B cell (primary cell): Measurements from ENCODE around the gene FGFRL1. TPM values are rescaled to one million over a fixed set of nuclear protein-coding genes. Genes with fewer than 3 reads are reported as not detected.

Experiments
- ATAC-seq: fragments of 200-7000 bp; cut with Tn5 transposase; one replicate; pipeline ENCODE4 v1.10.0; 2021; ENCODE audit warnings: low read depth, mild to moderate bottlenecking, moderate number of reproducible peaks, moderate library complexity
- CTCF ChIA-PET: fragments of 350-600 bp; sonication (Branson Sonifier 250); formaldehyde crosslinking; loops from one replicate; lab custom pipeline; 2021; ENCODE audit warnings: antibody characterized with exemption, inconsistent platforms; lab: Charles Lee
- POLR2A ChIA-PET: fragments of 350-600 bp; sonication (Branson Sonifier 250); formaldehyde crosslinking; loops from one replicate; lab custom pipeline; 2021; ENCODE audit warnings: antibody characterized with exemption; lab: Charles Lee
- DNase-seq: peaks from one replicate; pipeline ENCODE4 v3.0.0; 2013
- H2AFZ ChIP-seq: 2 replicates; pipeline ENCODE4 v1.6.1; 2012; ENCODE audit warnings: mild to moderate bottlenecking, low read depth, low read length; ENCODE audit not compliant: insufficient read depth, poor library complexity, severe bottlenecking
- H3K27ac ChIP-seq, 2 donors: 1 replicate in 1 of 2; 2 replicates in 1 of 2; pipeline ENCODE4 v1.5.1; 2012 to 2013; ENCODE audit warnings: low read length in 2 of 2, mild to moderate bottlenecking in 2 of 2, moderate library complexity in 1 of 2
- H3K27me3 ChIP-seq, 4 experiments: fragments of 200-600 bp in 1 of 4; sonication (generic) in 1 of 4; replicated peaks in 1 of 4; 1 replicate in 2 of 4; 2 replicates in 2 of 4; pipeline versions ENCODE4 v1.6.1 to v1.7.0; 2013 to 2016; ENCODE audit warnings: low read length in 3 of 4, mild to moderate bottlenecking in 2 of 4, mixed read lengths in 1 of 4, moderate library complexity in 1 of 4; ENCODE audit not compliant: insufficient read depth in 4 of 4, control insufficient read depth in 3 of 4; ENCODE audit errors: control extremely low read depth in 1 of 4
- H3K36me3 ChIP-seq, 2 experiments: replicated peaks in 1 of 2; 1 replicate in 1 of 2; 2 replicates in 1 of 2; pipeline versions ENCODE4 v1.6.1 to v1.7.1; 2013; ENCODE audit warnings: low read length in 1 of 2; ENCODE audit not compliant: insufficient read depth in 2 of 2, control insufficient read depth in 1 of 2; ENCODE audit errors: control extremely low read depth in 1 of 2, extremely low read depth in 1 of 2
- H3K4me1 ChIP-seq, 2 donors: fragments of 200-600 bp in 1 of 2; sonication (generic) in 1 of 2; 1 replicate in 1 of 2; 2 replicates in 1 of 2; pipeline versions ENCODE4 v1.5.1 to v1.6.1; 2013 to 2017; ENCODE audit warnings: low read length in 2 of 2; ENCODE audit not compliant: control insufficient read depth in 2 of 2, insufficient read depth in 2 of 2
- H3K4me2 ChIP-seq: replicated peaks from 2 replicates; pipeline ENCODE3; 2012; ENCODE audit warnings: mild to moderate bottlenecking, low read depth, low read length; ENCODE audit not compliant: poor library complexity, severe bottlenecking
- H3K4me3 ChIP-seq, 5 experiments: fragments of 200-600 bp in 1 of 5; sonication (generic) in 1 of 5; 1 replicate in 3 of 5; 2 replicates in 2 of 5; pipeline versions ENCODE4 v1.5.1 to v1.7.0; 2011 to 2016; ENCODE audit warnings: low read length in 4 of 5, mild to moderate bottlenecking in 4 of 5, low read depth in 2 of 5, control low read depth in 1 of 5, moderate library complexity in 1 of 5; ENCODE audit not compliant: insufficient read depth in 1 of 5; ENCODE audit errors: control extremely low read depth in 1 of 5, extremely low read depth in 1 of 5
- H3K79me2 ChIP-seq: fragments of 200-600 bp; sonication (generic); one replicate; pipeline ENCODE4 v1.6.0; 2016; ENCODE audit warnings: low read length; ENCODE audit not compliant: control insufficient read depth, insufficient read depth
- H3K9ac ChIP-seq: fragments of 200-600 bp; sonication (generic); 2 replicates; pipeline ENCODE4 v1.6.1; 2017; ENCODE audit warnings: mild to moderate bottlenecking, low read length, moderate library complexity
- H3K9me3 ChIP-seq, 3 donors: one replicate each; pipeline versions ENCODE4 v1.6.1 to v1.7.1; 2013; ENCODE audit warnings: low read length in 2 of 3; ENCODE audit not compliant: control insufficient read depth in 2 of 3, insufficient read depth in 1 of 3; ENCODE audit errors: control extremely low read depth in 1 of 3
- H4K20me1 ChIP-seq: 2 replicates; pipeline ENCODE4 v1.6.0; 2012; ENCODE audit warnings: mild to moderate bottlenecking, low read length; ENCODE audit not compliant: insufficient read depth, control insufficient read depth, poor library complexity, severe bottlenecking
- H3K27ac Mint-ChIP-seq: one replicate; pipeline ENCODE4 v1.8.0; 2021; ENCODE audit warnings: mixed read lengths
- H3K27me3 Mint-ChIP-seq: one replicate; pipeline ENCODE4 v1.8.0; 2021; ENCODE audit warnings: mixed read lengths
- H3K4me1 Mint-ChIP-seq: one replicate; pipeline ENCODE4 v1.8.0; 2021; ENCODE audit warnings: mixed read lengths
- H3K4me3 Mint-ChIP-seq: one replicate; pipeline ENCODE4 v1.8.0; 2021; ENCODE audit warnings: mixed read lengths
- H3K9me3 Mint-ChIP-seq: one replicate; pipeline ENCODE4 v1.8.0; 2022; ENCODE audit warnings: mixed read lengths; ENCODE audit not compliant: insufficient read depth
- EZH2 ChIP-seq: IDR thresholded peaks from 2 replicates; pipeline ENCODE4 v1.6.1; 2012; ENCODE audit warnings: borderline replicate concordance, low read depth, mild to moderate bottlenecking, moderate library complexity, low read length; ENCODE audit not compliant: insufficient read depth, poor library complexity, severe bottlenecking
- WGBS: methylation state at CpG from one replicate; pipeline ENCODE4 v1.1.5; 2013; ENCODE audit warnings: missing lambda C conversion rate; ENCODE audit not compliant: insufficient coverage; 5-methylcytosine and 5-hydroxymethylcytosine counted together
- intact Hi-C: fragments of 100-400 bp; cut with micrococcal nuclease; formaldehyde crosslinking; loops from one replicate; pipeline ENCODE4 v1.10.0; 2022
- polyA plus RNA-seq: library from polyadenylated mRNA; depleted of rRNA; stranded (reverse); fragments of >200 nt; gene quantifications from 2 replicates; pipeline ENCODE4 v1.2.3, GENCODE V29; 2012
- total RNA-seq, 2 donors: library from RNA; stranded (reverse); fragments of 120-200 nt in 1 of 2; gene quantifications; 1 replicate in 1 of 2; 2 replicates in 1 of 2; pipeline versions ENCODE4 v1.2.3 to v1.2.4, GENCODE V29; 2013 to 2022
- TF ChIP-seq, protein P1 (sequence below): fragments of 200-600 bp; IDR thresholded peaks from one replicate; pipeline ENCODE4 v1.8.0; 2022; ENCODE audit warnings: antibody characterized with exemption, mild to moderate bottlenecking

Gene FGFRL1
- total and polyA plus RNA-seq, 2 donors (not counting 1 experiment from before 2014, with no cell fraction given): 24.1 to 28.9 TPM

DNA sequence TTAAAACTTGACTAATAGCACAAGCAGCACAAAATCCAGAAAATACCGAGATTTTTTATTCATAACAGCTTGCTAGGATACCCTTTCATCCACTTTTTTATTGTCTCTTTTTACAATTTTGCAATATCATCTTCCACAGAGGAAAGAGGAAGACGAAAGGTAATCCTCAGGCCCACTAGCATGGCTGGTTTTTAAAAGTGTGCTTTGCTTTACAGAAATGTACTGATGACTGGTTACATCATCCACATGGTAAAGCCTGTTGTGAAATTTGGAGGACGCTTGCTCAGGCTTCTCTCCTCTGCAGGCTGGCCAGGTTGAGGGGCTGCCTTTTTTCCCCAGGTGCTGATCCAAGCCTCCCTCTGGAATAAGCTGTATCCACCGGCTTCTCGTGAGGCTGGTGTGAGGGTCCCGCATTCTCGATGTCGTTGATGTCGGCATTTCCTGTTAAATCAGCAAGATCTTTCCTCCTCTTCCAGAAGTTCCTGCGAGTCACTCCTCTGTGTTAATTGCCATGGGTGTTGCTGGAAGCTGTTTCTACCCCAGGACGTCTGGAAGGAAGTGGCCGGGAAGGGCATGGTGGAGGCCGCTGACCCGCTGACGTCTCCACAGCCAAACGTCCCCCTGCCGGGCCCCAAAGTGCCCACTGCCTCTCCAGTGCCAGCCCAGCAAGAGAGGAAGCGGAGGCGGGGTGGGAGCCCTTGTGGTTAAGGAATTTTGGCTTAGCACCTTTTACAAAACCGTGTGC is 32.3 kb upstream of the FGFRL1 start:
- ATAC-seq (no peak), DNase-seq (no peak)
- H3K4me1 Mint-ChIP-seq: no peaks in the 10 kb centered on the region
- no peak for TF ChIP-seq EZH2
- TF ChIP-seq, protein P1, sequence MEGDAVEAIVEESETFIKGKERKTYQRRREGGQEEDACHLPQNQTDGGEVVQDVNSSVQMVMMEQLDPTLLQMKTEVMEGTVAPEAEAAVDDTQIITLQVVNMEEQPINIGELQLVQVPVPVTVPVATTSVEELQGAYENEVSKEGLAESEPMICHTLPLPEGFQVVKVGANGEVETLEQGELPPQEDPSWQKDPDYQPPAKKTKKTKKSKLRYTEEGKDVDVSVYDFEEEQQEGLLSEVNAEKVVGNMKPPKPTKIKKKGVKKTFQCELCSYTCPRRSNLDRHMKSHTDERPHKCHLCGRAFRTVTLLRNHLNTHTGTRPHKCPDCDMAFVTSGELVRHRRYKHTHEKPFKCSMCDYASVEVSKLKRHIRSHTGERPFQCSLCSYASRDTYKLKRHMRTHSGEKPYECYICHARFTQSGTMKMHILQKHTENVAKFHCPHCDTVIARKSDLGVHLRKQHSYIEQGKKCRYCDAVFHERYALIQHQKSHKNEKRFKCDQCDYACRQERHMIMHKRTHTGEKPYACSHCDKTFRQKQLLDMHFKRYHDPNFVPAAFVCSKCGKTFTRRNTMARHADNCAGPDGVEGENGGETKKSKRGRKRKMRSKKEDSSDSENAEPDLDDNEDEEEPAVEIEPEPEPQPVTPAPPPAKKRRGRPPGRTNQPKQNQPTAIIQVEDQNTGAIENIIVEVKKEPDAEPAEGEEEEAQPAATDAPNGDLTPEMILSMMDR: no peak
- no peak overlapping the region for H3K9ac ChIP-seq
- H4K20me1 ChIP-seq: peaks cover 2% of the 10 kb centered on the region
- no peaks in the 10 kb centered on the region for H3K27me3 ChIP-seq
- ChIA-PET CTCF (no interaction called here), POLR2A (no interaction called here)
- no peaks in the 10 kb centered on the region for H3K9me3 Mint-ChIP-seq
- no peak overlapping the region for H3K4me3 ChIP-seq
- H3K79me2 ChIP-seq: peaks cover 6% of the 10 kb centered on the region
- intact Hi-C loops: no loop called here
- H3K27ac Mint-ChIP-seq: no peak overlapping the region
- 70% methylated on average over 12 of the region's 20 CpGs for WGBS
- peaks cover 0 to 14% (median 0%) of the 10 kb centered on the region in 3 donors for H3K9me3 ChIP-seq
- no peaks in the 10 kb centered on the region for H3K36me3 ChIP-seq
- no peaks in the 10 kb centered on the region for H3K4me1 ChIP-seq
- no peak overlapping the region for H3K27ac ChIP-seq
- no peaks in the 10 kb centered on the region for H3K27me3 Mint-ChIP-seq
- no peak overlapping the region for H3K4me3 Mint-ChIP-seq
- no peak overlapping the region for H3K4me2 ChIP-seq
- H2AFZ ChIP-seq: no peak overlapping the region

DNA sequence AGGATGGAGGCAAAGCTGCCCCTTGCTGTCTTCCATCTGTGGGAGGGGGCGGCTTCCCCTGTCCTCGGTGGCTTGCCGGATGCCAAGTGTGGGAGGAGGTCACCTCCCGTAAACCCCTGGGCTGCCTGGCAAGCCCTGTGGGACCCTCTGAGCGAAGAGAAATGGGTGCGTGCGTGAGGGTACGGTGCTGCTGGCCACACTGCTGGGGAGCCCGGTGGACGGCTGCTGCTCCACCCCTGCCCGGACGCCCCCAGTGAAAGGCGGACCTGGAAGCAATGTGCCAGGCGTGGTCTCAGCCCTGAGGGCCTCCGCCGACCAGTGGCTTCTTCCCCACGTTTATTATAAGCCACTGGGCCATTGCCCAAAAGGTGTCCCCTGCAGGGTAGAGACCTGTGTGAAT is 29.1 kb upstream of the FGFRL1 start:
- ATAC-seq (no peak), DNase-seq (no peak)
- Histone ChIP-seq H3K4me2 (no peak overlapping the region), H3K9ac (no peak overlapping the region), H3K27me3 (no peaks in the 10 kb centered on the region), H3K4me3 (no peak overlapping the region), H3K27ac (no peak overlapping the region), H4K20me1 (peaks cover 2% of the 10 kb centered on the region), H3K9me3 (no peaks in the 10 kb centered on the region), H3K79me2 (peaks cover 12% of the 10 kb centered on the region), H3K36me3 (no peaks in the 10 kb centered on the region), H3K4me1 (peaks cover 18 to 19% of the 10 kb centered on the region in 2 donors), H2AFZ (no peak overlapping the region)
- Mint-ChIP-seq H3K4me1 (peaks cover 17% of the 10 kb centered on the region), H3K27ac (no peak overlapping the region), H3K4me3 (no peak overlapping the region), H3K27me3 (no peaks in the 10 kb centered on the region), H3K9me3 (no peaks in the 10 kb centered on the region)
- TF ChIP-seq EZH2: no peak
- TF ChIP-seq, protein P1: no peak
- WGBS: 92% methylated on average over 17 of the region's 17 CpGs
- POLR2A ChIA-PET: no interaction called here
- intact Hi-C loops: loop anchor here (10.0 kb wide), 1 partner anchor 737 kb away; no protein-coding TSS in a partner anchor
- CTCF ChIA-PET: no interaction called here
